WTC11 (cell line): ENCODE measurements around the gene RAPGEF5. TPM values are rescaled to one million over a fixed set of nuclear protein-coding genes. Genes with fewer than 3 reads are reported as not detected.

Source experiments
- ATAC-seq: fragments of 200-7000 bp; cut with Tn5 transposase; 2 replicates; pipeline ENCODE4 v1.10.0; 2021; ENCODE audit warnings: mild to moderate bottlenecking, moderate library complexity
- CTCF ChIA-PET: fragments of 300-600 bp; sonication (Branson Sonifier 250); formaldehyde crosslinking; loops from one replicate; lab custom pipeline; 2021; ENCODE audit warnings: antibody characterized with exemption; lab: Charles Lee
- POLR2A ChIA-PET: fragments of 350-600 bp; sonication (Branson Sonifier 250); formaldehyde crosslinking; loops from one replicate; lab custom pipeline; 2021; ENCODE audit warnings: antibody characterized with exemption; lab: Charles Lee
- DNase-seq: peaks from one replicate; pipeline ENCODE4 v3.0.0; 2021; ENCODE audit warnings: low spot score
- H3K27ac Mint-ChIP-seq: 2 replicates; pipeline ENCODE4 v1.8.0; 2021; ENCODE audit warnings: mixed read lengths
- H3K27me3 Mint-ChIP-seq: 2 replicates; pipeline ENCODE4 v1.8.0; 2021; ENCODE audit warnings: low read depth, mild to moderate bottlenecking, moderate library complexity, mixed read lengths
- H3K36me3 Mint-ChIP-seq: 2 replicates; pipeline ENCODE4 v1.8.0; 2021; ENCODE audit warnings: mixed read lengths
- H3K4me1 Mint-ChIP-seq: 2 replicates; pipeline ENCODE4 v1.8.0; 2022; ENCODE audit warnings: mixed read lengths
- H3K4me3 Mint-ChIP-seq: 2 replicates; pipeline ENCODE4 v1.8.0; 2021; ENCODE audit warnings: mild to moderate bottlenecking, moderate library complexity, mixed read lengths
- H3K9me3 Mint-ChIP-seq: 2 replicates; pipeline ENCODE4 v1.8.0; 2021; ENCODE audit warnings: mixed read lengths
- ATF3 ChIP-seq: sonication (generic); formaldehyde crosslinking; conservative IDR thresholded peaks from 2 replicates; pipeline ENCODE4 v1.8.1; 2022; ENCODE audit warnings: mild to moderate bottlenecking, missing genetic modification reagents
- E2F4 ChIP-seq: sonication (generic); formaldehyde crosslinking; IDR thresholded peaks from 2 replicates; pipeline ENCODE4 v1.8.1; 2022; ENCODE audit warnings: low read depth, mild to moderate bottlenecking, moderate library complexity, missing genetic modification reagents, borderline replicate concordance
- FOXJ3 ChIP-seq: sonication (generic); formaldehyde crosslinking; IDR thresholded peaks from 2 replicates; pipeline ENCODE4 v1.9.0; 2021; ENCODE audit warnings: missing genetic modification reagents, mild to moderate bottlenecking, borderline replicate concordance
- FOXP1 ChIP-seq: sonication (generic); formaldehyde crosslinking; IDR thresholded peaks from 2 replicates; pipeline ENCODE4 v1.8.0; 2022; ENCODE audit warnings: missing genetic modification reagents, mild to moderate bottlenecking, moderate library complexity, borderline replicate concordance
- JAZF1 ChIP-seq: fragments of 250-450 bp; sonication (Bioruptor Pico); IDR thresholded peaks from 2 replicates; pipeline ENCODE4 v1.9.0; 2021; ENCODE audit warnings: moderate library complexity, mild to moderate bottlenecking, inconsistent platforms
- MLX ChIP-seq: sonication (generic); formaldehyde crosslinking; IDR thresholded peaks from 2 replicates; pipeline ENCODE4 v1.8.1; 2023; ENCODE audit warnings: mild to moderate bottlenecking, missing genetic modification reagents, moderate library complexity
- NR3C1 ChIP-seq: sonication (generic); formaldehyde crosslinking; conservative IDR thresholded peaks from 2 replicates; pipeline ENCODE4 v1.8.1; 2023; ENCODE audit warnings: low read depth, mild to moderate bottlenecking, missing genetic modification reagents
- OVOL2 ChIP-seq: fragments of 250-450 bp; sonication (Bioruptor Pico); IDR thresholded peaks from 2 replicates; pipeline ENCODE4 v1.9.0; 2021; ENCODE audit warnings: mild to moderate bottlenecking, borderline replicate concordance
- SMAD4 ChIP-seq: sonication (generic); formaldehyde crosslinking; IDR thresholded peaks from 2 replicates; pipeline ENCODE4 v1.8.0; 2022; ENCODE audit warnings: mild to moderate bottlenecking, missing genetic modification reagents
- TP53 ChIP-seq: sonication (generic); formaldehyde crosslinking; IDR thresholded peaks from 2 replicates; pipeline ENCODE4 v1.8.1; 2023; ENCODE audit warnings: mild to moderate bottlenecking, missing genetic modification reagents
- ZNF281 ChIP-seq: sonication (generic); formaldehyde crosslinking; IDR thresholded peaks from 2 replicates; pipeline ENCODE4 v1.8.0; 2023; ENCODE audit warnings: mild to moderate bottlenecking, missing genetic modification reagents
- ZNF396 ChIP-seq: fragments of 250-450 bp; sonication (Bioruptor Pico); IDR thresholded peaks from 2 replicates; pipeline ENCODE4 v1.8.0; 2021; ENCODE audit warnings: mild to moderate bottlenecking, moderate library complexity, borderline replicate concordance
- ZSCAN18 ChIP-seq: fragments of 250-450 bp; sonication (Bioruptor Pico); IDR thresholded peaks from 2 replicates; pipeline ENCODE4 v2.1.2; 2022; ENCODE audit warnings: mild to moderate bottlenecking, moderate library complexity
- total RNA-seq: library from RNA; stranded (reverse); gene quantifications from 3 replicates; pipeline ENCODE4 v1.2.3, GENCODE V29; 2021
- TF ChIP-seq, protein P1 (sequence below): sonication (generic); formaldehyde crosslinking; IDR thresholded peaks from 2 replicates; pipeline ENCODE4 v1.8.1; 2022; ENCODE audit warnings: mild to moderate bottlenecking, missing genetic modification reagents, moderate library complexity, borderline replicate concordance
- TF ChIP-seq, protein P2 (sequence below): sonication (generic); formaldehyde crosslinking; IDR thresholded peaks from 2 replicates; pipeline ENCODE4 v1.8.0; 2023; ENCODE audit warnings: missing genetic modification reagents
- TF ChIP-seq, protein P3 (sequence below): sonication (generic); formaldehyde crosslinking; IDR thresholded peaks from 2 replicates; pipeline ENCODE4 v1.8.0; 2022; ENCODE audit warnings: mild to moderate bottlenecking, missing genetic modification reagents
- TF ChIP-seq, protein P4 (sequence below): sonication (generic); formaldehyde crosslinking; IDR thresholded peaks from 2 replicates; pipeline ENCODE4 v1.8.1; 2022; ENCODE audit warnings: low read depth, missing genetic modification reagents, borderline replicate concordance

The RAPGEF5 gene
- total RNA-seq, 1 experiment from 2014 or later = 12.3 TPM

DNA sequence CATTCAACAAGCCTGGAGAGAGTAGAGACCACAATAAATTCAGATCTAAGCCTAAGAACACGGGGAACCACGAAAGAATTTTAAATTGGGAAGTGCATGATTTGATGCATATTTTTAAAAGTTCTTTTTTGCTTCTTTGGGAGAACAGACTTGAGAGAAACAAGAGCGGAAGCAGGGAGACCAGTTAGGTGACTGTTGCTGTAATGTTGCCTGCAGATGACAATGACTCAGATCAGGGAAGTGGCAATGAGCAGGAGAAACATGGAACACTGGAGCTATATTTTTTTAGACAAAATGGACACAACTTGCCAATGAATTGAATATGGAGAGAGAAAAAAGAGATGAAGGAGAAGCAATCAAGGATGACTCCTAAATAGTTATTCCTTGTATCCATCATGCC, 125.1 kb downstream of the RAPGEF5 start:
- CTCF ChIA-PET = no interaction called here
- H3K36me3 Mint-ChIP-seq = no peaks in the 10 kb centered on the region
- POLR2A ChIA-PET = no interaction called here
- no peak for ATAC-seq
- TF ChIP-seq, protein P1, sequence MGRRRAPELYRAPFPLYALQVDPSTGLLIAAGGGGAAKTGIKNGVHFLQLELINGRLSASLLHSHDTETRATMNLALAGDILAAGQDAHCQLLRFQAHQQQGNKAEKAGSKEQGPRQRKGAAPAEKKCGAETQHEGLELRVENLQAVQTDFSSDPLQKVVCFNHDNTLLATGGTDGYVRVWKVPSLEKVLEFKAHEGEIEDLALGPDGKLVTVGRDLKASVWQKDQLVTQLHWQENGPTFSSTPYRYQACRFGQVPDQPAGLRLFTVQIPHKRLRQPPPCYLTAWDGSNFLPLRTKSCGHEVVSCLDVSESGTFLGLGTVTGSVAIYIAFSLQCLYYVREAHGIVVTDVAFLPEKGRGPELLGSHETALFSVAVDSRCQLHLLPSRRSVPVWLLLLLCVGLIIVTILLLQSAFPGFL (CRISPR knock-in tag) = no peak
- TF ChIP-seq, all 79 proteins: peak for 0
- Mint-ChIP-seq H3K27me3 (no peaks in the 10 kb centered on the region), H3K4me3 (no peak overlapping the region), H3K27ac (no peak overlapping the region), H3K4me1 (peaks cover 8% of the 10 kb centered on the region), H3K9me3 (no peaks in the 10 kb centered on the region)
- no peak for DNase-seq

DNA sequence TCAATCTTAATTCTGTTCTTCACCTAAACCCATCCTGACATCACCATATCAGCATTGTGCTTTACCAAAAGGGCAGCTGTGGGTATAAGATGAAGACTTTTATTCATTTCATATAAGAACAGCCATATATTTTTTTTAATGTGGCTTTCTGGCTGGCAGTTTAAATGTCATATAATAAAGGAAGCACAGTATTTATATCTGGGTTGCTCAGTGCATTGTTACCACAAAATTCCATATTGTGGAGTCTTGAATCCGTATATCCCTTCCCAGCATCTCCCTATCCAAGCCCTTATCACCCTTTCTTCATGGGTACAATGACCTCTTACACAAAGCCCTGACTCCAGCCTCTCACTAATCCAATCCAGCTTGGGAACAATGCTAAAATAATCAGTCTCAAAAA, 125.8 kb downstream of the RAPGEF5 start:
- no peaks in the 10 kb centered on the region for H3K27me3 Mint-ChIP-seq
- no peaks in the 10 kb centered on the region for H3K9me3 Mint-ChIP-seq
- DNase-seq (no peak), ATAC-seq (no peak)
- ChIA-PET POLR2A (no interaction called here), CTCF (interaction anchor here (0.9 kb wide), 1 partner anchor 121 kb away, joined by 3 read pairs; no protein-coding TSS in a partner anchor)
- no peak overlapping the region for H3K4me3 Mint-ChIP-seq
- H3K4me1 Mint-ChIP-seq = peaks cover 8% of the 10 kb centered on the region
- H3K36me3 Mint-ChIP-seq = no peaks in the 10 kb centered on the region
- TF ChIP-seq JAZF1 (CRISPR knock-in tag) (no peak), FOXP1 (no peak), SMAD4 (CRISPR knock-in tag) (no peak), ZSCAN18 (no peak)
- TF ChIP-seq, protein P2, sequence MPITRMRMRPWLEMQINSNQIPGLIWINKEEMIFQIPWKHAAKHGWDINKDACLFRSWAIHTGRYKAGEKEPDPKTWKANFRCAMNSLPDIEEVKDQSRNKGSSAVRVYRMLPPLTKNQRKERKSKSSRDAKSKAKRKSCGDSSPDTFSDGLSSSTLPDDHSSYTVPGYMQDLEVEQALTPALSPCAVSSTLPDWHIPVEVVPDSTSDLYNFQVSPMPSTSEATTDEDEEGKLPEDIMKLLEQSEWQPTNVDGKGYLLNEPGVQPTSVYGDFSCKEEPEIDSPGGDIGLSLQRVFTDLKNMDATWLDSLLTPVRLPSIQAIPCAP (CRISPR knock-in tag) = no peak
- H3K27ac Mint-ChIP-seq = no peak overlapping the region

GRCh38 chr7:22230238-22230637, 126.7 kb downstream of the RAPGEF5 start:
- no peaks in the 10 kb centered on the region for H3K9me3 Mint-ChIP-seq
- ChIA-PET CTCF (interaction anchor here (0.9 kb wide), 1 partner anchor 120 kb away, joined by 3 read pairs; no protein-coding TSS in a partner anchor), POLR2A (no interaction called here)
- no peak overlapping the region for H3K27ac Mint-ChIP-seq
- H3K4me3 Mint-ChIP-seq = no peak overlapping the region
- H3K36me3 Mint-ChIP-seq = no peaks in the 10 kb centered on the region
- ATAC-seq = no peak
- no peak for DNase-seq
- no peaks in the 10 kb centered on the region for H3K27me3 Mint-ChIP-seq
- H3K4me1 Mint-ChIP-seq = peaks cover 8% of the 10 kb centered on the region
- TF ChIP-seq, protein P3, sequence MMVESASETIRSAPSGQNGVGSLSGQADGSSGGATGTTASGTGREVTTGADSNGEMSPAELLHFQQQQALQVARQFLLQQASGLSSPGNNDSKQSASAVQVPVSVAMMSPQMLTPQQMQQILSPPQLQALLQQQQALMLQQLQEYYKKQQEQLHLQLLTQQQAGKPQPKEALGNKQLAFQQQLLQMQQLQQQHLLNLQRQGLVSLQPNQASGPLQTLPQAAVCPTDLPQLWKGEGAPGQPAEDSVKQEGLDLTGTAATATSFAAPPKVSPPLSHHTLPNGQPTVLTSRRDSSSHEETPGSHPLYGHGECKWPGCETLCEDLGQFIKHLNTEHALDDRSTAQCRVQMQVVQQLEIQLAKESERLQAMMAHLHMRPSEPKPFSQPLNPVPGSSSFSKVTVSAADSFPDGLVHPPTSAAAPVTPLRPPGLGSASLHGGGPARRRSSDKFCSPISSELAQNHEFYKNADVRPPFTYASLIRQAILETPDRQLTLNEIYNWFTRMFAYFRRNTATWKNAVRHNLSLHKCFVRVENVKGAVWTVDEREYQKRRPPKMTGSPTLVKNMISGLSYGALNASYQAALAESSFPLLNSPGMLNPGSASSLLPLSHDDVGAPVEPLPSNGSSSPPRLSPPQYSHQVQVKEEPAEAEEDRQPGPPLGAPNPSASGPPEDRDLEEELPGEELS = no peak
- TF ChIP-seq MLX (CRISPR knock-in tag) (no peak), TP53 (CRISPR knock-in tag) (no peak), E2F4 (CRISPR knock-in tag) (no peak), ATF3 (no peak), ZNF281 (CRISPR knock-in tag) (no peak), FOXJ3 (CRISPR knock-in tag) (no peak), OVOL2 (CRISPR knock-in tag) (no peak), ZNF396 (CRISPR knock-in tag) (no peak), NR3C1 (CRISPR knock-in tag) (no peak)
- TF ChIP-seq, protein P2 (CRISPR knock-in tag) = no peak
- TF ChIP-seq, protein P4, sequence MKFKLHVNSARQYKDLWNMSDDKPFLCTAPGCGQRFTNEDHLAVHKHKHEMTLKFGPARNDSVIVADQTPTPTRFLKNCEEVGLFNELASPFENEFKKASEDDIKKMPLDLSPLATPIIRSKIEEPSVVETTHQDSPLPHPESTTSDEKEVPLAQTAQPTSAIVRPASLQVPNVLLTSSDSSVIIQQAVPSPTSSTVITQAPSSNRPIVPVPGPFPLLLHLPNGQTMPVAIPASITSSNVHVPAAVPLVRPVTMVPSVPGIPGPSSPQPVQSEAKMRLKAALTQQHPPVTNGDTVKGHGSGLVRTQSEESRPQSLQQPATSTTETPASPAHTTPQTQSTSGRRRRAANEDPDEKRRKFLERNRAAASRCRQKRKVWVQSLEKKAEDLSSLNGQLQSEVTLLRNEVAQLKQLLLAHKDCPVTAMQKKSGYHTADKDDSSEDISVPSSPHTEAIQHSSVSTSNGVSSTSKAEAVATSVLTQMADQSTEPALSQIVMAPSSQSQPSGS (CRISPR knock-in tag) = no peak
